HG03442 (cell line): ENCODE measurements around the gene ARHGAP9.
A peak's percentile ranks its signal among the peaks of the same experiment; 100 is the strongest.

Source experiments
- ATAC-seq: cut with Tn5 transposase; IDR thresholded peaks from one replicate; pipeline ENCODE4 v1.9.1; 2021; ENCODE audit warnings: mild to moderate bottlenecking, moderate library complexity; ENCODE audit not compliant: unreplicated experiment

Gene ARHGAP9

GRCh38 chr12:57473886-57474285 is 5.8 kb downstream of the ARHGAP9 start:
- ATAC-seq: no peak

- ATAC-seq: no peak
Observed at GRCh38 chr12:57473392-57473791, 6.3 kb downstream of the ARHGAP9 start.

GRCh38 chr12:57472391-57472790 is 7.3 kb downstream of the ARHGAP9 start:
- no peak for ATAC-seq

GRCh38 chr12:57471661-57472060 is 8.0 kb downstream of the ARHGAP9 start:
- no peak for ATAC-seq

GRCh38 chr12:57470970-57471656 is 8.6 kb downstream of the ARHGAP9 start:
- no peak for ATAC-seq

- ATAC-seq: no peak
Observed at GRCh38 chr12:57470286-57470969, 9.2 kb downstream of the ARHGAP9 start.

GRCh38 chr12:57469296-57470164 is 10.1 kb downstream of the ARHGAP9 start:
- ATAC-seq: no peak

- no peak for ATAC-seq
Observed at GRCh38 chr12:57467915-57468314, 11.8 kb downstream of the ARHGAP9 start.

DNA sequence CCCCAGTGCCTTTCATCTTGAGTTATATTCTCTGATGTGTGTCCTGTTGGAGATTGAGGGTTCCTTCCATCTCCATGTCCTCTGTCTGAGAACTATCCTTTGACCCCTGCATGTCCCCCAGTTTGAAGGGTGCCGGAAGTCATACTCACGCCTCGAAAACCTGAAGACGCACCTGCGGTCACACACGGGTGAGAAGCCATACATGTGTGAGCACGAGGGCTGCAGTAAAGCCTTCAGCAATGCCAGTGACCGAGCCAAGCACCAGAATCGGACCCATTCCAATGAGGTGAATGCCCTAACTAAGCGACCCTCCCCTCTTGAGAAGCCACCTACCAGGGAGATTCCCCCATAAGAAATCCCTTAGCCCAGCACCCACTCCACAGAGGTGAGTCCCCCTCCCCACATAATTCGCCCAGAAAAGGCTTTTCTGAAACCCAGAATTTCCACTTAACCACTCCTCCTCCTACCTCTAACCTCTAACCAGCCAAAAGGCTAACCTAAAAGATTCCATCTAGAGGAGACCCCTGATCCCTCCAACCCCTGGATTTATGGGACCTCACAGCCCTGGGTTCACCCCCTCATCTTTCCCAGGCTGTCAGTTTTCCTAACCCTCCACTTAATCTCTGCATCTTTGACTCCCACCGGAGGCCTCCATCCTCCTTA is 12.3 kb downstream of the ARHGAP9 start:
- ATAC-seq: no peak

GRCh38 chr12:57465747-57466505 is 13.7 kb downstream of the ARHGAP9 start:
- ATAC-seq: no peak

- no peak for ATAC-seq
Observed at GRCh38 chr12:57465030-57465746, 14.5 kb downstream of the ARHGAP9 start.

DNA sequence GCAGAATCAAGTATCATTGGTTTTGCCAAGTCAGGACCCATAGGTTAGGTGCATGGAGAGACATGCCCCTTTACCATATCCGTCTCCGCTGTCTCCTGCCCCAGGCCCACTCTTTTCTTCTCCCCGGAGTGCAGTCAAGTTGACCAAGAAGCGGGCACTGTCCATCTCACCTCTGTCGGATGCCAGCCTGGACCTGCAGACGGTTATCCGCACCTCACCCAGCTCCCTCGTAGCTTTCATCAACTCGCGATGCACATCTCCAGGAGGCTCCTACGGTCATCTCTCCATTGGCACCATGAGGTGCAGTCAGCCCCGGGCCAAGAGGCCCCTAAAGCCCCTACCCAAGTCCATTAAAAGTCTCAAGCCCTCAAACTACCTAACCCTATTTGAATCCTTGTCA is 15.1 kb downstream of the ARHGAP9 start:
- ATAC-seq: no peak

DNA sequence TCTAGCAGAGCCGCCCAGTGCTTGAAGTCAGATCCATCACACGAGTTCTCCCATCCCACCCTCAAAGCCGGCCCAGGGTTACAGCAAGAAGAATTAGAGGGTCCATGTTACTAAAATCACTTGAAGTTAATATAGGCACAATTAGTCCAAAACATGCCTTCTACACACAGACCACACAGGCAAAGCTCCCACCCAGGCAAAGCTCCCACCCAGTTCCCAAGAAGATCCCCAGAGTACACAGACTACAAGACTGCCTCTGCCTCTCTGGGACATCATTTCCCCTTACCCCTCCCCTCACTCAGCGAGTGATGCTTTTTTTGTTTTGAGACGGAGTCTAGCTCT is 16.8 kb downstream of the ARHGAP9 start:
- no peak for ATAC-seq

GRCh38 chr12:57462251-57462911 is 17.3 kb downstream of the ARHGAP9 start:
- ATAC-seq: peak; percentile 57

DNA sequence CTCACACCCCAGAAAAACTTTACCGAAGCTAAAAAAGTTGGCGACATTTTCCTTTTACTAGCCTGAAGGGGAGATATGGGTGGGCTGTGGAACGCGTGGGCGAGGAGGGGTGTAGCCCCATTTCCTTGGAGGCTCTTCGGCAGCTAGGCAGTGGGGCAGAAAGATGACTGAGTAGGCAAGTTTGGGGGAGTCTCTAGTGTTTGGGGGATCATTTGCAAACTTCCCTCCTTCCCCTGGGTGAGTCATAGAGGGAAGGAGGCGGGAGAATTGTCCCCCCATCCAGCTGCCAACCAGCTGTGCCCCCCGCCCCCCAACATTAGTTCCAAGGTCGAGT is 17.8 kb downstream of the ARHGAP9 start:
- no peak for ATAC-seq

- no peak for ATAC-seq
Observed at GRCh38 chr12:57461276-57461916, 18.3 kb downstream of the ARHGAP9 start.

- ATAC-seq: no peak
Observed at GRCh38 chr12:57460841-57461275, 18.8 kb downstream of the ARHGAP9 start.

GRCh38 chr12:57460468-57460784 is 19.2 kb downstream of the ARHGAP9 start:
- no peak for ATAC-seq
